Heart left ventricle (tissue), 13 donors: ENCODE measurements around the gene LAPTM5.

Experiments used
- CTCF ChIP-seq, 12 donors: fragments of 200-600 bp; sonication (generic) in 4 of 12; IDR thresholded peaks; one replicate each; pipeline versions ENCODE4 v1.5.0 to v1.8.0; 2018 to 2022; ENCODE audit warnings: antibody characterized with exemption in 12 of 12, mild to moderate bottlenecking in 5 of 12
- POLR2A ChIP-seq, 2 donors: fragments of 450-650 bp; IDR thresholded peaks; one replicate each; pipeline ENCODE4 v1.6.1; 2017; ENCODE audit warnings: antibody characterized with exemption in 2 of 2, mild to moderate bottlenecking in 2 of 2, moderate library complexity in 2 of 2
- donor health status: ischemic (EF 13 %, LVEDD 7.1; RV severe dilation, severe dysfunction).
- donor health status: DM: no; HTN: yes; CAD: no.
- donor health status: DM: no; HTN: no; CAD: no.
- donor health status: ischemic (EF 25% LVEDD 6.9; RV normal size, moderate dysfunction).
- donor health status: ischemic (EF 25% LVEDD 5.7; RV mildly dilated, moderate dysfunction).
- donor health status: ischemic (EF 35%, LVEDD 5.7; RV mildly dilated, moderate dysfunction).
- donor health status: nonischemic (EF 11% LVEDD 7.7; RV severe dilation, severe dysfunction).
- donor health status: DM: yes; HTN: yes; CAD: no.
- donor health status: PGD.
- donor health status: ischemic (EF 29% LVEDD 5.4; RV normal size, mild dysfunction).
- donor health status: nonischemic (EF 23%, LVEDD 6.1; RV moderate dilation, normal function).

DNA sequence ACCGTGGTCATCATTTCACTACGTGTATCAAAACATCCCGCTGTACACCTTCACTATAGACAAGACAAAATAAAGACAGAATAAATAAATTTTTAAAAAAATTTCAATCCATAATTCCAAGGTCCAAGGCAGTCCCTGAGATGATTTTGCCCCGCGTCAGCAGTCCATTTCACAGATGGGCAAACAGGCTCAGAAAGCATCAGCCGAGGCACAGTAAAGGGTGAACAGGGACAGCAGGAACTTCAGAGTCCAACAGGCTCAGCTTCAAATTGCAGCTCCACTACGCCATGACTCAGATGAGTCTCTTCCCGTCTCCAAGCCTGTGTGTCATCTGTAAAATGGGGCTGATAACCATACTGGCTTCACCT is 49.2 kb downstream of the LAPTM5 start:
- TF ChIP-seq CTCF (IDR thresholded peaks at IDR 0.05) (no peak), POLR2A (IDR thresholded peaks at IDR 0.05) (no peak)
